Fibroblast of peridontal ligament (primary cell): ENCODE results near the gene OR1F1.

ENCODE experiments used
- DNase-seq: peaks from one replicate; pipeline ENCODE4 v3.0.0-alpha.2; 2010; ENCODE audit errors: extremely low read depth

The OR1F1 gene

DNA sequence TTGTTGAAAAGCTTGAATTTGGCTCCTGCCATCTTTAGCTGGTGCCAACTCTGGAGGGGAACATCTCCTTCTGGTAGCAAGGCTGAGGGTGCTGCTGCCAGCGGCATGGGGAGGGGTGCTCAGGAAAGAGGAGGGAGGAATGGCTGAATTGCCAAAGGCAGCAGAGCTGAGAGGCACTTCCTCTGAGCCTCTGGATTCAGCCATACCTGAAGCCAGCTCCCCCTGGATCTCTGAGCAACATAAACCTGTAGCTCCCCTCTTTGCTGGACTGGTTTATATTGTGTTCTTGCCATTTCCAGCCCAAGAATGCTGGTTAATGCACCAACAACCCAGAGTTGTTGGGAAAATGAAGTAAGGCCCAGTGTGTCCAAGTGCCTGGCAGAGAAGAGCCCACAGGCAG is 61.0 kb downstream of the OR1F1 start:
- no peak for DNase-seq

DNA sequence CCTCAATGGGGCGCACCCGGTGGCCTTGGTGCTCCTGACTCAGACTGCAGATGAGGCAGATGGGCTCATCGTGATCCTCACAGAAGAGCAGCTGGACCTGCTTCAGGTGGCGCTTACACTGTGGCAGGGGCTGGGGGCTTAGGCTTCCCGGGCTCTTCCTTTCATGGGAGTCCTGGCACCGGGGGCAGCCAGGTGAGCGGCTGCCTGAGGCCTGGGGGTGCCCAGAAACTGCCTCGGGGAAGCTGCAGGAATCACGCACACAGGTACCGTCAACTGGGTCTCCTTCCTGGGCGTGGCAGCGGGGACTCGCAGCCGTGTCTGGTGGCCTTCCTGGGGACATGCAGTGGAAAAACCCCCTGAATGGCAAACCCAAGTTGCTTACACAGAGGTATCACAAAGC is 61.4 kb downstream of the OR1F1 start:
- no peak for DNase-seq

DNA sequence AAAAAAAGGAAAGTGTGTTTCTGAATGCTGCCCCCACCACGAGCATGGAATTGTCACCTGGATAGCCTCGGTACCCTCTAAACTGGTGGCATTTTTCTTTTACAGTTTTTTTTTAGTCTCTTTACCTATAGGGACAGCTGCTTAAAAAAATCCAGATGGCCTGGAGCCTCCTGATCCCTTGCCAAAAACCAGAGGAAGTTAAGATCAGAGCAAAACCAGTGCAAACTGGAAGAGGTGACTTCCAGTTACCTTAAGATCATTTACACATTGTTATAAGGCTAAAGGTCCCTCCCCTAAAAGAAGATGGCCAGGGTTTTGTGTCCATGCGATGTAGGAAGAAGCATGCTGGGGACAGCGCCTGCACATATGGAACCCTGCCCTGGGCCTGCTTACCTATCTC is 65.0 kb downstream of the OR1F1 start:
- no peak for DNase-seq

DNA sequence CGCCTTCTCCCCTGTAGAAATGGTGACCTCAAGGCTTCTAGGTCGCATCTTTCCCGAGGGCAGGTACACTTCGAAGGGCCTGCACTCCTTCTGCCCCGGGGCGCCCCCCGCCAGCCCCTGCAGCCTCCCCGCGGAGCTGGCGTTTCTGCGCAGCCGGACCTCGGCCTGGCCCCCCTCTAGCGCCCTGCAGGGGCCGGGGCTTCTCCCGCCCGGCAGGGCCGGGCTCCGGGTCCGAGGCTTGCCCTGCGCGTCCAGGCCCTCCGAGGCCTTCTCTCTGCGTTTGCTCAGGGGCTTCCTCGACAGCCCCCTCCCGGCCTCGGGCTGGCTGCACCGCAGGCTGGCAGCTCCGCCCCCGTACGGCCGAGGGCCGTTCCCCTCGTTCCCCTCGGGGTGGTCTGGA is 66.3 kb downstream of the OR1F1 start:
- no peak for DNase-seq
